HG02852 (cell line): ENCODE data around the gene TMTC1.

ENCODE experiments used
- ATAC-seq: cut with Tn5 transposase; IDR thresholded peaks from one replicate; pipeline ENCODE4 v1.9.1; 2021; ENCODE audit warnings: mild to moderate bottlenecking, moderate library complexity; ENCODE audit not compliant: unreplicated experiment

Gene TMTC1

GRCh38 chr12:29781188-29781587 lies 2.6 kb downstream of the TMTC1 start:
- no peak for ATAC-seq

DNA sequence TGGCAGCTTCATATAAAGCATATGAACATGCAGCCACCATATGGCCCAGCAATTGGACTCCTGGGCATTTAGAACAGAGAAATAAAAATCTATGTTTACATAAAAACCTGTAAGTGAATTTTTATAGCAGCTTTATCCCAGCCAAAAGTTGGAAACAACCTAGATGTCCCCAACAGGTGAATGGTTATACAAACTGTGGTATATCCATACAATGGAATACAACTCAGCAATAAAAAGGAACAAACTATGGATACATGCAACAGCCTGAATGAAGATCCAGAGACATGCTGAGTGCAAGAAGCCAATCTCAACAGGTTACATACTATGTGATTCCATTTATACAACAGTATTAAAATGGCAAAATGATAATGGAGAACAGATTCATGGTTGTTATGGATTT lies 3.7 kb downstream of the TMTC1 start:
- no peak for ATAC-seq

- ATAC-seq, result no peak
These were observed 5.2 kb downstream of the TMTC1 start for GRCh38 chr12:29778531-29778930.

DNA sequence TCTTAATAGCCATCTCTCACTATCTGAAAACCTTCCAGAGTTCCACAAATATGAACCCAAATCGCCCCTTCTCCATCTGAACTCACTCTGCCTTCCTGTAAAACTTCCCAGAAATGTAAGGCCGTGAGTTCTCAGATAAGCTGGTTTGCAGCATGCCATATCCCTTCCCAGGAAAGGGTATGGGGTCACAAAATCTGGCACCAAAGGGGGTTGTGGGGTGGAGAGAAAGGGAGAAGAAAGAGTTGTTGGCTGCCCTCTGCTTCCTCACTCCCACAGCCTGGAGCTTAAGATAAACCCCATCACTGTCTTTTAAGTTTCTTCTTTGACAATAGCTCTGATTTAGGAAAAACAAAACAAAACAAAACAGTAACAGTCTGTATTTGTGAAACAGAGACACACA lies 10.7 kb downstream of the TMTC1 start:
- ATAC-seq, result no peak

GRCh38 chr12:29771786-29772185 lies 12.0 kb downstream of the TMTC1 start:
- no peak for ATAC-seq

DNA sequence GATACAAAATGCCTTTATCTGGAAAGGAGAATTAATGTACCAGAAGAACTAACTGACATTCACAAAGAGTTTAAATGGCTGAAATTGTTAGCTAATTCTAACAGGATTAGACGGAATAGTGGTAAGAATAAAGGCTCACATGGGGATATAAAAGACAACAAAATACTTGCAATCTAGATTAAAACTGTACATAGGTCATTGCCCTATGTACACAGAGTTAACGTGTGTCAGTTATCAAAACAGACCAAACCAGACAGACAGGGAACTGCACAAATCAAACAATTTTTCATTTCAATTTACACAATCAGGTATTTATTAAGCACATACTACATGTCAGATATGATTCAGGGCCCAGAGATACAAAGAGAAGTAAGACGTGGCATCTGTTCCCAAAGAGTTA lies 12.6 kb downstream of the TMTC1 start:
- ATAC-seq, result no peak

DNA sequence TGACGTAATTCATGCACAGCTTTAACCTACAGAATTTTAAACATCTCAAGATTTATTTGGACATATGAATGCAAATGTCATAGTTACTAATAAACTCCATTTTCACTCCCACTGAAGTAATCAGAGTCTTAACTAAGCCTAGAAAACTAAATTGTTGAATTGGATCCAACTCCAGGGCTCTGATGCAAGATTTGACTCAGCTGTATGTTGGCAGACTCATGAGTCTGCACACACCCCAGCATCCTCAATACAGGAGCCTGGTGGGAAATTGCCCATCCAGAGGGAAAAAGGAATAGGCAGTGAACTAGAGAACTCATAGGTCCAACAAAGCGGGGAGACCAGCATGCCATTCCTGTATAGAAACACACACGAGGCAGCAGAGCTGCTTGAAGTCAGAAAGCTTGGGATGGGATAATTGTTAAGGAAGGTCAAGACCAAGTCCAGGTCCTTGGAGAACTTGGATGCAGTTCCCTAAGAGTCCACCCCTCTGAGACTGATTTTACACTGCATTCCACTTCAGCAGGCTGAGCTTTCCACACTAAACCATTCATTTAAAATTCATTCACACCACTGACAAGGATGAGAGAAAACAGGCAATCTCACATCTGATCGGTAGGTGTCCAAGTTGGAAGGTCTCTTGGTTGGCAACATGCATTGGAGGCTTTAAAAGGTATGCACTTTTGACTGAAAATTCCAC lies 14.4 kb downstream of the TMTC1 start:
- ATAC-seq, result no peak

GRCh38 chr12:29768372-29768771 lies 15.4 kb downstream of the TMTC1 start:
- ATAC-seq, result no peak

DNA sequence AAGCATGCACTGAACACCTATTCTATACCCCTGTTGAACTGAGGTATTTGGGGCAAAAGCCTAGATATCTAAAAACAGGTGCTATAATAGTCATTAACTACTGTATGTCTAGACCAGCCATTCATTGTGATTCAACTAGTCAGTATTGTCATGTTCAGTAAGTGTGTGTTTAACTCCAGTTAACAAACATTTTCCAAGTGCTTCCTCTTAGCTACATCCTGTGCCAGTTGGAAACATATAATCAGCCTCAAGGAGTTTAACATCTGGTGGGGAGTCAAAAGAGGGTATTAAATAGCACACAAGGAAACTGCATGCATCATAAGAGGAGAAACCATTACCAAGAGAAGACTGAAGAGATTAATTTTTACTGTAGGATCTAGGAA lies 20.4 kb downstream of the TMTC1 start:
- no peak for ATAC-seq

- no peak for ATAC-seq
These were observed 21.0 kb downstream of the TMTC1 start for GRCh38 chr12:29762637-29763300.

DNA sequence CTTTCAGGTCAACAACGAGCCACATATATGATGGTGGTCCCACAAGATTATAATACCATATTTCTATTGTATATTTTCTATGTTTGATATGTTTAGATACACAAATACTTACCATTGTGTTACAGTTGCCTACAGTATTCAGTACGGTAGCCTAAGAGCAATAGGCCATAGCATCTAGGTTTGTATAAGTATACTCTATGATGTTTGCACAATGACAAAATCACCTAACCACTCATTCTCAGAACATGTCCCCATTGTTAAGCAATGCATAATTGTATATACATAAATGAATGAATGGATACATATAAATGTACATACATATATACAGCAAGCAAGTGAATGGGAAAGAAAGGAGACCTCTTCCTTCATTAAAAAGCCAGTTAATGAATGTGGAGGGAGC lies 23.8 kb downstream of the TMTC1 start:
- ATAC-seq, result no peak

- ATAC-seq, result no peak
These were observed 26.9 kb downstream of the TMTC1 start for GRCh38 chr12:29756741-29757390.

DNA sequence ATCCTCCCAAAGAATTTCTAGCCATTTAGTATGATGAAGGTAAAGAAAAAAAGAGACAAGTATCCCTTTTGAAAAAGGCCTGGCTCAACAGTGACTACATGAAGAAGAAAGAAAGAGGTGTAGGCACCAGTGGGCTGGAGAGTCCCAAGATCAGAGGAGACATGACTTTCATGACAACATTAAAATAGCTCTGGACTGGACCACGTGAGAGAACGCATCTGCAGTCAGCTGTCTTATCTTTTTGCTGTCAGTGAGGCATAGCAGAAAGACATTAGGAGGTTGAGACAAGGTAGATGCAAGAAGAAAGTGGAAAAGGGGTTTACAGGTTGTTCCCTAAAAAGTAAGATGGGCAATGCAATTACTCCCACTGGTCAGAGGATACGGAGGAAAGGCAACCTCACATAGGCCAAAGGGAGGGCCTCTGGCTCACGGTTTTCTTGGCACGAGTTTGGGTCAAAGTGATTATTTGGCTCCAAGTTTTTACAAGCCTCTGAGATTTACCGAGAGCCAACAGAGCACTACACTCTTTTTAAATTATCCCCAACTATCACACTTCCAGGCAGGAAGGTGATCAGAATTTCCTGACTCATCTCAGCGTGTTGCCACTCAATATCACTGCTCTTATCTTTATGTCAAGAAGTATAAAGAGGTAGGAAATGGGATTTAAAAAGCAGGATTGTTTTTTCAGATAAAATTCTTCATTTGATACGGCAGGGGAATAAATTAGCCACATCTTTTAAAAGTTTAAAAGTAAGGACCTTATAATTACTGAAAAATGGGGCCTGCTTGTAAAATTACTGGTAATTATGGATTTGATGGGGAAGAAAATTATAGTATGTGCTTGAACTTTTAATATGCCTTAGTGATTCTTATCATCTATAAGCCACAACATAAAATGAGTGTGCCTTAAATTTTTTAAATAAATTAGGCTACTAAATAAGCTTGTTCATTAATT lies 29.2 kb downstream of the TMTC1 start:
- ATAC-seq, result no peak

GRCh38 chr12:29752121-29752520 lies 31.6 kb downstream of the TMTC1 start:
- no peak for ATAC-seq

GRCh38 chr12:29751676-29752075 lies 32.1 kb downstream of the TMTC1 start:
- ATAC-seq, result no peak

- no peak for ATAC-seq
These were observed 32.9 kb downstream of the TMTC1 start for GRCh38 chr12:29750928-29751220.

DNA sequence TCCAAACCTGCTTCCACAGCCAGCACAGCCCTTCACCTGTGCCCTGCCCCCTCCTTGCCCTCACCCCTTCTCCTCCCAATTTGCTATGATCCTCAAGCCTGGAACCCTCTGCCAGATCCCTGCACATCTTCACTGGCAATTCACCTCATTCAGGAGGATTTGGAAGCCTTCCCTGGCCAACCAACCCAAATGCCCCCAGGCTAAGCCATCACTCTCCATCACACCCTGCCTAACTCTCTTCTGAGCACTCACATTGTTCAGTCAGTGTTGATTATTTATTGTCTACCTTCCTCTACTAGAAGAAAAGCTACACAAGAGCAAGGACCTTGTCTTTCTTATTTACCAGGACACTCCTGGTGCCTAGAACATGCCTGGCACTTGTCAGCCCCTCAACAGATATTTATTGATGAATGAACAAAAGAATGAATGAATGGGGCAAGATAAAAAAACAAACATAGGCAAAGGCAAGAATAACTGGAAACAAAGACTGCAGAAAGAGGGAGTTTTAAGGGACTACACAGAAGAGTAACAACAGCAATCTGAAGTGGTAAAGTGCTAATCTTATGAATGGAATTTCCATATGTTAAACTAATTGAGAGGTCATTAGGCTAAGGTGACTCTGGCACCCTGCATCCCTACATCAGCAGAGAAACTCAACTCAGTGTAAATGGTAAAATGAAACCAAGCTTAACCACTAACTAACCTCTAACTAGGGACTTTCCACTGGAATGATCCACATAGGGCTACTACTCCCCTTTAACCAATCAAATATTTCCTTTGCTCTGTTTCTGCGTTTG lies 33.4 kb downstream of the TMTC1 start:
- peak; percentile 90 for ATAC-seq

- no peak for ATAC-seq
These were observed 39.4 kb downstream of the TMTC1 start for GRCh38 chr12:29744365-29744764.

- ATAC-seq, result no peak
These were observed 39.9 kb downstream of the TMTC1 start for GRCh38 chr12:29743801-29744200.

- ATAC-seq, result no peak
These were observed 40.7 kb downstream of the TMTC1 start for GRCh38 chr12:29743077-29743476.

- ATAC-seq, result no peak
These were observed 41.1 kb downstream of the TMTC1 start for GRCh38 chr12:29742646-29743045.
